Stimulated activated memory B cell treated with anti-CD40 and anti-IgM and Interleukin-4, amounts not matched to agents 10 μg/mL and 1 μg/mL and 100 μg/mL, for 72 hours (primary cell): Measurements from ENCODE around the gene P2RX6.

Experiments used
- ATAC-seq: fragments of 150-1000 bp; cut with Tn5 transposase; 2 replicates; pipeline ENCODE4 v1.10.0; 2021
- H3K27ac Mint-ChIP-seq: one replicate; pipeline ENCODE4 v1.8.0; 2022; ENCODE audit warnings: mild to moderate bottlenecking, mixed read lengths
- H3K27me3 Mint-ChIP-seq: one replicate; pipeline ENCODE4 v1.8.0; 2022; ENCODE audit warnings: mixed read lengths
- H3K36me3 Mint-ChIP-seq: one replicate; pipeline ENCODE4 v1.8.0; 2022; ENCODE audit warnings: mixed read lengths
- H3K4me1 Mint-ChIP-seq: one replicate; pipeline ENCODE4 v1.8.0; 2022; ENCODE audit warnings: mixed read lengths
- H3K4me3 Mint-ChIP-seq: one replicate; pipeline ENCODE4 v1.8.0; 2022; ENCODE audit warnings: mild to moderate bottlenecking, moderate library complexity, mixed read lengths
- H3K9me3 Mint-ChIP-seq: one replicate; pipeline ENCODE4 v1.8.0; 2022; ENCODE audit warnings: mixed read lengths

P2RX6 gene

GRCh38 chr22:21012446-21013407 lies 2.2 kb upstream of the P2RX6 start:
- peaks cover 31% of the 10 kb centered on the region for H3K4me1 Mint-ChIP-seq
- no peaks in the 10 kb centered on the region for H3K36me3 Mint-ChIP-seq
- ATAC-seq: no peak
- H3K9me3 Mint-ChIP-seq: no peaks in the 10 kb centered on the region
- H3K4me3 Mint-ChIP-seq: peak overlapping the region; percentile 85
- H3K27ac Mint-ChIP-seq: peak overlapping the region; percentile 82
- H3K27me3 Mint-ChIP-seq: no peaks in the 10 kb centered on the region

GRCh38 chr22:21013657-21014201 lies 1.2 kb upstream of the P2RX6 start:
- Mint-ChIP-seq H3K36me3 (no peaks in the 10 kb centered on the region), H3K27ac (peak overlapping the region; percentile 82), H3K4me3 (peak overlapping the region; percentile 85), H3K27me3 (no peaks in the 10 kb centered on the region), H3K9me3 (no peaks in the 10 kb centered on the region), H3K4me1 (peaks cover 31% of the 10 kb centered on the region)
- no peak for ATAC-seq

- Mint-ChIP-seq H3K9me3 (no peaks in the 10 kb centered on the region), H3K27me3 (no peaks in the 10 kb centered on the region), H3K27ac (peak overlapping the region; percentile 82), H3K4me1 (peaks cover 31% of the 10 kb centered on the region), H3K4me3 (peak overlapping the region; percentile 85), H3K36me3 (no peaks in the 10 kb centered on the region)
- peak; percentile 98 for ATAC-seq
Observed at GRCh38 chr22:21014202-21014725, 701 bp upstream of the P2RX6 start.

- Mint-ChIP-seq H3K27me3 (no peaks in the 10 kb centered on the region), H3K4me1 (peaks cover 31% of the 10 kb centered on the region), H3K9me3 (no peaks in the 10 kb centered on the region), H3K4me3 (no peak overlapping the region), H3K27ac (peak overlapping the region; percentile 82), H3K36me3 (no peaks in the 10 kb centered on the region)
- no peak for ATAC-seq
Observed at GRCh38 chr22:21015466-21016006, 571 bp downstream of the P2RX6 start.

GRCh38 chr22:21016644-21017420 lies 1.9 kb downstream of the P2RX6 start:
- H3K27me3 Mint-ChIP-seq: no peaks in the 10 kb centered on the region
- no peaks in the 10 kb centered on the region for H3K36me3 Mint-ChIP-seq
- no peak overlapping the region for H3K4me3 Mint-ChIP-seq
- H3K9me3 Mint-ChIP-seq: no peaks in the 10 kb centered on the region
- ATAC-seq: no peak
- peaks cover 31% of the 10 kb centered on the region for H3K4me1 Mint-ChIP-seq
- H3K27ac Mint-ChIP-seq: no peak overlapping the region

GRCh38 chr22:21018314-21018713 lies 3.3 kb downstream of the P2RX6 start:
- ATAC-seq: no peak
- Mint-ChIP-seq H3K27ac (no peak overlapping the region), H3K9me3 (no peaks in the 10 kb centered on the region), H3K4me1 (peaks cover 29% of the 10 kb centered on the region), H3K4me3 (no peak overlapping the region), H3K36me3 (no peaks in the 10 kb centered on the region), H3K27me3 (no peaks in the 10 kb centered on the region)

- Mint-ChIP-seq H3K4me1 (peaks cover 18% of the 10 kb centered on the region), H3K36me3 (no peaks in the 10 kb centered on the region), H3K27ac (no peak overlapping the region), H3K9me3 (no peaks in the 10 kb centered on the region), H3K4me3 (no peak overlapping the region), H3K27me3 (peaks cover 10% of the 10 kb centered on the region)
- peak; percentile 51 for ATAC-seq
Observed at GRCh38 chr22:21020802-21021429, 6.0 kb downstream of the P2RX6 start.

- Mint-ChIP-seq H3K4me3 (no peak overlapping the region), H3K27me3 (peaks cover 22% of the 10 kb centered on the region), H3K9me3 (no peaks in the 10 kb centered on the region), H3K27ac (no peak overlapping the region), H3K36me3 (no peaks in the 10 kb centered on the region), H3K4me1 (peaks cover 10% of the 10 kb centered on the region)
- ATAC-seq: no peak
Observed at GRCh38 chr22:21022507-21022906, 7.5 kb downstream of the P2RX6 start.

- Mint-ChIP-seq H3K4me1 (peaks cover 10% of the 10 kb centered on the region), H3K27ac (no peak overlapping the region), H3K36me3 (no peaks in the 10 kb centered on the region), H3K27me3 (peaks cover 22% of the 10 kb centered on the region), H3K4me3 (no peak overlapping the region), H3K9me3 (no peaks in the 10 kb centered on the region)
- ATAC-seq: no peak
Observed at GRCh38 chr22:21022955-21023614, 8.1 kb downstream of the P2RX6 start.

GRCh38 chr22:21025266-21025665 lies 10.3 kb downstream of the P2RX6 start:
- Mint-ChIP-seq H3K9me3 (no peaks in the 10 kb centered on the region), H3K36me3 (no peaks in the 10 kb centered on the region), H3K4me1 (peaks cover 10% of the 10 kb centered on the region), H3K4me3 (no peak overlapping the region), H3K27me3 (peaks cover 38% of the 10 kb centered on the region), H3K27ac (no peak overlapping the region)
- ATAC-seq: no peak

- H3K9me3 Mint-ChIP-seq: no peaks in the 10 kb centered on the region
- H3K4me1 Mint-ChIP-seq: peaks cover 15% of the 10 kb centered on the region
- peaks cover 46% of the 10 kb centered on the region for H3K27me3 Mint-ChIP-seq
- H3K4me3 Mint-ChIP-seq: no peak overlapping the region
- no peaks in the 10 kb centered on the region for H3K36me3 Mint-ChIP-seq
- H3K27ac Mint-ChIP-seq: no peak overlapping the region
- no peak for ATAC-seq
Observed at GRCh38 chr22:21025763-21026755, 11.1 kb downstream of the P2RX6 start.

- H3K9me3 Mint-ChIP-seq: no peaks in the 10 kb centered on the region
- no peak for ATAC-seq
- H3K4me3 Mint-ChIP-seq: no peak overlapping the region
- H3K27me3 Mint-ChIP-seq: peaks cover 56% of the 10 kb centered on the region
- H3K36me3 Mint-ChIP-seq: no peaks in the 10 kb centered on the region
- peaks cover 23% of the 10 kb centered on the region for H3K4me1 Mint-ChIP-seq
- no peak overlapping the region for H3K27ac Mint-ChIP-seq
Observed at GRCh38 chr22:21026783-21027692, 12.1 kb downstream of the P2RX6 start.
